Fibroblast of skin of right biceps (primary cell): Measurements from ENCODE around the gene KIAA0753.

Experiments used
- DNase-seq: peaks from one replicate; pipeline ENCODE4 v3.0.0-alpha.2; 2013

The KIAA0753 gene

DNA sequence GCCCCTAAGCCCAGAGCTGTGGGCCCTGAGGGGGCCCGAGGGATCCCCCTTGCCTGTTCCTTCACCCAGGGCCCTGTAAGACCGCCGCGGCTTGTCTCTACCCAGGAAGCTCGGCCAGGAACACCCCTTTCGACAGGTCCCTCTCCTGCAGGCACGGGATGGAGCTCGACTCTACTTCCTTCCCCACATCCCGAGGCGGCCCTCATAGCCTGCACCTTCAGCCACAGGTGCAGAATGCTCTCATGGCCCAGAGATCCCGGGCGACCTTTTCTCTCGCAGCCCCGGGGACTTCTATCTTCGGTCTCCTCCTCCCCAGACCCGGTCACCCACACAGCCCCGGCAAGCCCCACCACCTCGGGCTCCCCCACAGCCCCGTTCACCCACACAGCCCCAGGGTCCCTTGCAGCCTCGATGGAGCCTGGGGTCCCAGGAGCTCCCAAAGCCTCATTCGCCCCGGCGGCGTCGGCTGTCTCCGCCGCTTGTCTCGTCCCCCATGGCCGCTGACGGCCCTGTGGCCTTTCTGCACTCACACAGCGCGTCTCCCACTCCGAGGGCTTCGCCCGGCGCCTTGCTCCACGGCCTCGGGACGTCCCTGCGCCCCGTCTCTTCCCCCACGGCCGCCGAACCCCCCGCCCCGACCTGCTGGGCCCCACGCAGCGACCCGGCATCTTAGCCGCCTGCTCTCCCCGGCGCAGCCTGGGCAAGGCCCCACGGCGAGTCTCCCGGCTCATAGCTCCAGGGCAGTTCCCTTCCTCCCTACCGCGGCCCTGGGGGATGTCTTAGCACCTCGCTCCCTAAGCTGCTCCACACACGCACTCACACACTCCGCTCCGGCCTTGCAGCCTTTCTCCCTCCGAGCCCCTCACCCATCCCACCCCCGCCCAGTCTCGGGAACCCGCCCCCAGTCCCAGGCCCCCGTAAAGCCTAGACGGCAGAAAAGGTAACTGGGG lies 650 bp downstream of the KIAA0753 start:
- DNase-seq = peak; percentile 45

DNA sequence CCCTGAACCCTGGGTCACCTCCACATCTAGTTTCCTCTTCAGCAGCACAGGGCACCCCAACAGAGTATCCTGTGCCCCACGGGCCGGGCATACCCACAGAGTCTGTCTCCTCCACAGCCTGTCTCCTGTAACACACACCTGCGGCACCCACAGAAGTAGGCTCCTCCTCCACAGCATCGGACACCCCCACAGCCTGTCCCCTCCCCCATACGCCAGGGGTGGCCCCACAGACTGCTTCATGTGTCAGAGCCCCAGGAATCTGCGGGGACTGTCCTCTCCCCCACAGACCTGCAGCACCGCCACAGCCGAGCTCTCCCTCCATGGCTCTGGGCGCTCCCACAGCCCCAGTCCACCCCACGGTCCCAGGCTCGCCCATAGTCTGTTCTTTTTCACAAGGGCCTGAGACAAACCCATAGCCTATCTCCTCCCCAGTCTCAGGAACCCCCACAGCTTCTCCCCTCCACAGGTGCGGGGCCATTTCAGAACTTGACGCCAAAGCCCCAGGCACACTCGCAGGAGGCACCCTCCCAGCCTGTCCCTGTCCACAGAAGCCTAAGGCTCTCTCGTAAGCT lies 1.4 kb downstream of the KIAA0753 start:
- no peak for DNase-seq

GRCh38 chr17:6638046-6638908 lies 2.2 kb downstream of the KIAA0753 start:
- no peak for DNase-seq

DNA sequence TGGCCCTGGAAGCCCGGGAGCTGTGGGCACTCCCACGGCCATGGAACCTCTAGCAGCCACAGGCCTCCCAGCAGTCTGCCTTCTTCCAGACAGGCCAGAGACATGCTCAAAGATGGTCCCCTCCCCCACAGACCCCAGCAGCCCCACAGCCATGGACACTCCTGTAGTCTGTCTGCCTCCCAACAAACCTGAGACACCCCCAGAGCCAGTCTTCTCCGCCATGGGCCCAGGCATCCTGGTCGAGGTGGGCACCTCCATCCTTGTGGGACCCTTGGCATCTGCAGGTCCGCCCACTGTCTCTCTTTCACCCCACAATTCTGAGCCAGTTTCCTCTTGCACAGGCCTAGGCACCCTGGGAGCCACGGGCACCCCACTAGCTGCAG lies 3.1 kb downstream of the KIAA0753 start:
- no peak for DNase-seq

DNA sequence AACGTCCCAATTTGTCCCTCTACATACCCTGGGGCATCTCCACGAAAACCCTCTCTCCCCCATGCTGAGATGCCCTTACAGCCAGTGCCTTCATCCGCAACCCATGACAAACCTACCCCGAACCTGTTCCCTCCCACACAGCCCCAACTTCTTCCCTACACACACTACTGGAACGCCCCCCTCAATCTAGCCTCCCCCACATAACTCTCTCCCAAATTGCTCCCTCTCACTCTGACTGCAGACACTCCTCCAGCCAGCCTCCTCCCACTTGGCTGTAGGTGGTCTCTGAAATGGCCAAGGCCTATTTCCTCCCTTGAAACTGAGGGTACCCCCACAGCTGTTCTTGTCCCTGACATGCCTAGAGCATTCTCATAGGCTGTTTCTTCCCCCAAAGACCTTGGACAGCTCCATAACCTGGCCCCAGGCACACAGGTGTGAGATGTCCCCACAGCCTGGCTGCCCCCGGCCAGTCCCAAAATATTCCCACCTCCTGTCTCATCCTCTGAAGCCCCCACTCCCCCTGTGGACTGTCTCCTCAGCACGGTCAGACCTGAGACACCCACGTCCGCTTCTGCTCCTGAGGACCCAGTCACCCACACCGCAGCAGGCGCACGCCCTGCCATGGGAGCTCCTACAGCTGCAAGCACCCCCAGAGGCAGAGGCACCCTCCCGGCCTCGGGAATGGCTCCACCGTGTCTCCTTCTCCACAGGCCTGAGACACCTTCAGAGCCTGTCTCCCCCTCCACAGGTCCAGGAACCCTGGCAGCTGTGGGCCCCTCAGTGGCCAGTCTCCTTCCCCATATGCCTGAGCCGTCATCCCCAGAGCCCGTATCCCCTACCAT lies 3.7 kb downstream of the KIAA0753 start:
- DNase-seq = no peak

- no peak for DNase-seq
These were observed 4.4 kb downstream of the KIAA0753 start for GRCh38 chr17:6636105-6636504.

DNA sequence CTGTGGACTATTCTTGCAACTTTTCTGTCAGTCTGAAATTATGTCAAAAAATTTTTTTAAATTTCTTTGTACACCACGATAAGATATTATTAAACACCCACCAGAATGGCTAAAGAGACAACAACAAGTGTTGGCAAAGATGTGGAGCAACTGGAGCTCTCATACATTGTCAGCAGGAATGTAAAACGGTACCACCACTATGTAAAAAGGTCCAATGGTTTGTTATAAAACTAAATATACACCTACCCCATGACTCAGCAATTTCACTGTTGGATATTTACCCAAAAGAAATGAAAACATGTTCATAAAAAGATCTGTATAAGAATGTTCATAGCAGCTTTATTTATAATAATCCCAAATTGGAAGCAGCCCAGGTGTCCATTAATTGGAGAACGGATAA lies 7.2 kb downstream of the KIAA0753 start:
- no peak for DNase-seq

DNA sequence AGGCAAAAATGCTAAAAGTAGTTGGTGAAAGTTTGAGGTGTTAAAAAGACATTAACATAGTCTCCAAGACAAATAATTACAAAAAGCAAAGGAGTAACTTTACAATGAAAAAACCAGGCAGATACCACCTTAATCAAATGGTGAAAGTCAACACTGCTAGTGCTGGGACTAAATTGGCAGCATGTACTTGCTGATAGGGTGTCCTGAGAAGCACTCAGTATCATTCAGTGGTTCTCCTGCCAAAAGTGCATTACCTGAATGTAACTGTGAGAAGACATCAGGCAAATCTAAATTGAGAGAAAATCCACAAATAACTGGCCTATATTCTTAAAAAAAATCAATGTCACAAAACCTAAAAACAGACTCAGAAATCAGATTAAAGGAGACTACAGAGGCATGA lies 8.0 kb downstream of the KIAA0753 start:
- no peak for DNase-seq

GRCh38 chr17:6630390-6630789 lies 10.1 kb downstream of the KIAA0753 start:
- DNase-seq = no peak

- DNase-seq = no peak
These were observed 13.5 kb downstream of the KIAA0753 start for GRCh38 chr17:6627019-6627418.

DNA sequence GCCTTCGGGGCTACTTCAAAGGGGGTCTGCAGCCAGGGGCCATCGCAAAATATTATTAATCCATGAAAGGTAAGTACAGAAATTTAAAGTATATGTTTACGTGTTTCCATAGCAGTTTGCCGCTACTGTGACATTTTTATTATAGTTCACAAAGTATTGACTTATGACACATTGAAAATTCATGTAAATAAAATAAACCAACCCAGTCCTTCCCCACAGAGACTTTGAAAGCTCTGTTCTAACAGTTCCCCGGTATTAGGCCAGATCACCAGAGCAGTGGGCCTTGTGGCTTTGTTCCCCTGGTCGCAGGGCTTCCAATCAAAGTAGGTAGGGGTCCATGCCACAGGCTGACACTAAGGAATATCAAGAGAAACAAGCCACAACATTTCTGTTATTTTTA lies 13.9 kb downstream of the KIAA0753 start:
- DNase-seq = no peak

DNA sequence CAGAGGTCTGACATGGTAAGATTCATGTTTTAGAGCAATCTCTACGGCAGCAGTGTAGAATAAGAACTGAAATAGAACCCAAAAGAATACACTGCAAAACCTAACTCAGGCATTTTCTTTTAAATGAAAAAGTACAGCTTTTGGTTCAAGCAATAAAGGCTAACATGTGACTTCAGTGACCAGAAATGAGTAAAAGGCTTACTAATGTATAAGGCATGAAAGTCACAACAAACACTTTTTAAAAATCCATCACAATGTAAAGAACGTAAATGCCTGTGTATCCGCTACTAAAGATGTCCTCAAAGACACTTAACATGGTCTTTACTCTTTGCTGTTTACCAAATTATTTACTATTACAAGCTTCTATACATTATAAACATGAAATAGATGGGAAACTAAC lies 16.6 kb downstream of the KIAA0753 start:
- peak; percentile 3 for DNase-seq

GRCh38 chr17:6611231-6611630 lies 29.3 kb downstream of the KIAA0753 start:
- no peak for DNase-seq

DNA sequence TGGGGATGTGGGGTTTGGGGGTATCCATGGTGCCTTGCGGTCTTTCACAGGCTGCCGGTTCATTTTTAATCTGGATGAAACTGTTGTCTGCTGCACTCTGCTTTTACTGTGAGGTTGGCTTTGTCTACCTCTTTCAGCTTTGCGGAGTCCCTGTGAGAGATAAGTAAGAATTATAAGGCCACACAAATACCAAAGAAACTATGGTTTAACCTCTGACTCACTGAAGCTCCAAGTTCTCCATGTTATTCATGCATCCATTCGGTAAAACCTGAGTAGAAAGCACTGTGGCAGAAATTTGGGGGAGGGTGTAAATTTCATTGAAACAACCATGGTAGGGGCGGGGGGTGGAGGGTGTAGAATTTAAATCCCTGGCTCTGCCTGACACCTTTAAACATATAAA lies 30.5 kb downstream of the KIAA0753 start:
- DNase-seq = no peak

- DNase-seq = peak; percentile 33
These were observed 32.2 kb downstream of the KIAA0753 start for GRCh38 chr17:6608321-6608720.

DNA sequence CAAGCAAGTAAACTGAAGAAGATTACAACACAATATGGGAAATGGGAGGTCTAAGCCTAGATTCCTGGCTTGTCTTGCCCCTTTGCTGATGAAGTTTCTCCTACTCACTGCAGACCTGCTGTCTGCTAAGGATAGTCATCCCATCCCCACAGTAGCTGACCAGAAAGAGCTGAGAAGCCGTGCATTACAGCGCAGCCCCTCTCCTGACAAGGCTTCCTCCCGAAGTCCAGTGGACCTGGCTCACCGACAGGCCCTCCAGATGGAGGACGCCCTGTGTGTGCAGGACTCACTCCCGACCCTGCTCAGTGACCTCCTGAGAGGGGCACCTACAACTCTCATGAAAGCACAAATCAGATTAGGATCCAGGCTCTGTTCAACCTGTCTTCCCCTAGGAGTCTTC lies 35.4 kb downstream of the KIAA0753 start:
- no peak for DNase-seq

GRCh38 chr17:6603744-6604325 lies 36.7 kb downstream of the KIAA0753 start:
- DNase-seq = no peak

GRCh38 chr17:6602141-6602540 lies 38.4 kb downstream of the KIAA0753 start:
- no peak for DNase-seq

DNA sequence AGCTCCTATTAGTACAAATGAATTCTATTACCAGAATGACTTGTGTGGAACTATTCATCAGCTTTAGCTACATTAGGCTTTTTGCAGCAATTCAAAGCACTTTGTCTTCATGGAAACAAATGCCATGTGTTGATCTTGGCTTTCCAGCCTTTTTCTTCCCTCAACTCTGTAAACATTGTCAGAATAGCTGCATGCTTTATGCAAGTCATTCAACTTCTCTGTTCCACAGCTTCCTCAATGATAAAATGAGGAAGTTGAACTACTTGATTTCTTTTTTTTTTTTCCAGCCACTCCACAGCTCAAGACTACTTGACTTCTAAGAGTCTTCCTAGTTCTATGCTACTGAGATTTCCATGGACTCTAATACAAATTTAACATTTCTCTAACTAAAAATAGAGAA lies 41.1 kb downstream of the KIAA0753 start:
- no peak for DNase-seq

DNA sequence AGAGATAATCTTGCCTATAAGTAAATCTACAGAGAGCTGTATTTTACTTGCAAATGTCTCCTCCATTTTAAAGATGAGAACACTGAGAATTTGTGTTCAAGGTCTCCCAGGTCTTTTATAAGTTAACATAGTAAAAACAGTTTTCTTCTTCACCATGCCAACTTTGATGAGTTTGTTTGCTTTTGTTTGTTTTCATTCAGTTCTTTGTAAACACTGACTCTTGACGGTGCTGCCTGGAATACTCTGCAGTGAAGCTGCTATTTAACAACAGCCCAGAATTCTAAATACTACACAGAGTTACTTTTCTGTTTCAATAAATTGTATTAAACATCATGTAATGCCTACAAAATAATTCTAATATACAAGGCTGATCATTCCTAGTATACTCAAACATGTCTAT lies 42.8 kb downstream of the KIAA0753 start:
- DNase-seq = no peak

DNA sequence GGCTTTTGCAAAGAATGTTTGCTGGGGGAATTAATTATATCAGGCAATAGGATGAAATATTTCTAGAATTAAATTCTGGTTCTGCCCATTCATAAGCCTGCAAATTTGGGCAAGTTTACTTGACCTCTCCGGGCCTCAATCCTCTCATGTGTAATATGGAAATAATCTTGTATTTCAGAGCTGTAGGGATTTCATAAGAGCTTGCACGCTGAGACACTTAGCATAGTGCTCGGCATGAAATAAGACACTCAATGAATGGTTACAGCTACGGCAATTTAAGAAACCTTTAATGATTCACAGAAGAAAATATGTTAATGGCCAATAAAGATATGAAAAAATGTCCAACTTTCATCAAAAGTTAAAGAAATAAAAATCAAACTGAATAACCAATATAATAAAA lies 43.6 kb downstream of the KIAA0753 start:
- no peak for DNase-seq

GRCh38 chr17:6596511-6596910 lies 44.0 kb downstream of the KIAA0753 start:
- no peak for DNase-seq
